Liver (tissue), 3 donors: ENCODE measurements around the gene INPP5A.

Experiments
- EGR1 ChIP-seq, 2 donors: IDR thresholded peaks; 2 replicates each; pipeline ENCODE4 v1.6.1; 2016 to 2018; ENCODE audit warnings: antibody characterized with exemption in 2 of 2, low read depth in 2 of 2
- FOXA1 ChIP-seq: IDR thresholded peaks from 2 replicates; pipeline ENCODE4 v1.6.1; 2016; ENCODE audit warnings: antibody characterized with exemption
- RAD21 ChIP-seq, 2 donors: IDR thresholded peaks; 2 replicates each; pipeline ENCODE4 v1.6.1; 2016; ENCODE audit warnings: antibody characterized with exemption in 2 of 2, mild to moderate bottlenecking in 2 of 2
- SP1 ChIP-seq: IDR thresholded peaks from 2 replicates; pipeline ENCODE4 v1.6.1; 2018; ENCODE audit warnings: antibody characterized with exemption, mild to moderate bottlenecking
- TF ChIP-seq, protein P1 (sequence below): fragments of 150-350 bp; IDR thresholded peaks from 2 replicates; pipeline ENCODE4 v1.5.1; 2017; ENCODE audit warnings: improper control_type of control experiment, low read depth, low read length; ENCODE audit not compliant: missing input control
- TF ChIP-seq, protein P2 (sequence below): IDR thresholded peaks from 2 replicates; pipeline ENCODE4 v1.6.1; 2016; ENCODE audit warnings: antibody characterized with exemption
- TF ChIP-seq, protein P3 (sequence below): IDR thresholded peaks from 2 replicates; pipeline ENCODE4 v1.6.1; 2016; ENCODE audit warnings: antibody characterized with exemption, mild to moderate bottlenecking
- donor health status: healthy.
- donor health status: healthy.

DNA sequence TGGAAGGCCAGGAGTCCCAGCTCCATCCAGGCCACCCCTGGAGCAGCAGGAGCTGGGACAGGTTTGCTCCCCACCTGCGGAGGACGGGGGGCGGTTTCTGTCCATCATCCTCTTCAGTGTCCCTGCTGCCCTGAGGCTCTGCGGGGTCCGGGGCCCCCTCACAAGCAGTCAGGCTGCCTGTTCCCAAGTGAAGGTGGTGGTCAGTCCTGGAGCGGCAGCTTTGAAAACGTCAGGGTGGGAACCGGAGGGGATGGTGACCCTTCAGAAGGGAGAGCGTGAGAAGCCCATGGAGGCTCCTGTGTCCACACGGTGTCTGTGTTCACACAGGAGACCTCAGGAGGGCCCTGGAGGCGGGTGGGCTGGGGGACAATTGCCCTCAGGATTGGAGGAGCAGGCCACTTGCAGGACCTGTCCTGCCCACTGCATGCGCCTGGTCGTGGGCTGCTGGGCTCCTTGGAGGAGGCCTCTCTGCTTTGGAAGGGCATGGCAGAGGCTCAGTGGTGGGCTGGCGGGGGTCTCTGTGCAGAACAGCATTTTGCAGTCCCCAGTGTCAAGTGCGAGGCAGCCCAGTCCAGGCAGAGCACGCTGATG is 49.3 kb upstream of the INPP5A start:
- TF ChIP-seq EGR1 (IDR thresholded peaks at IDR 0.05; ENCODE audit: low read depth in 2 of 2) (no peak), RAD21 (IDR thresholded peaks at IDR 0.05) (no peak), SP1 (no peak), FOXA1 (no peak)
- TF ChIP-seq, protein P1, sequence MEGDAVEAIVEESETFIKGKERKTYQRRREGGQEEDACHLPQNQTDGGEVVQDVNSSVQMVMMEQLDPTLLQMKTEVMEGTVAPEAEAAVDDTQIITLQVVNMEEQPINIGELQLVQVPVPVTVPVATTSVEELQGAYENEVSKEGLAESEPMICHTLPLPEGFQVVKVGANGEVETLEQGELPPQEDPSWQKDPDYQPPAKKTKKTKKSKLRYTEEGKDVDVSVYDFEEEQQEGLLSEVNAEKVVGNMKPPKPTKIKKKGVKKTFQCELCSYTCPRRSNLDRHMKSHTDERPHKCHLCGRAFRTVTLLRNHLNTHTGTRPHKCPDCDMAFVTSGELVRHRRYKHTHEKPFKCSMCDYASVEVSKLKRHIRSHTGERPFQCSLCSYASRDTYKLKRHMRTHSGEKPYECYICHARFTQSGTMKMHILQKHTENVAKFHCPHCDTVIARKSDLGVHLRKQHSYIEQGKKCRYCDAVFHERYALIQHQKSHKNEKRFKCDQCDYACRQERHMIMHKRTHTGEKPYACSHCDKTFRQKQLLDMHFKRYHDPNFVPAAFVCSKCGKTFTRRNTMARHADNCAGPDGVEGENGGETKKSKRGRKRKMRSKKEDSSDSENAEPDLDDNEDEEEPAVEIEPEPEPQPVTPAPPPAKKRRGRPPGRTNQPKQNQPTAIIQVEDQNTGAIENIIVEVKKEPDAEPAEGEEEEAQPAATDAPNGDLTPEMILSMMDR, result no peak
- TF ChIP-seq, protein P2, sequence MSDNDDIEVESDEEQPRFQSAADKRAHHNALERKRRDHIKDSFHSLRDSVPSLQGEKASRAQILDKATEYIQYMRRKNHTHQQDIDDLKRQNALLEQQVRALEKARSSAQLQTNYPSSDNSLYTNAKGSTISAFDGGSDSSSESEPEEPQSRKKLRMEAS, result no peak
- TF ChIP-seq, protein P3, sequence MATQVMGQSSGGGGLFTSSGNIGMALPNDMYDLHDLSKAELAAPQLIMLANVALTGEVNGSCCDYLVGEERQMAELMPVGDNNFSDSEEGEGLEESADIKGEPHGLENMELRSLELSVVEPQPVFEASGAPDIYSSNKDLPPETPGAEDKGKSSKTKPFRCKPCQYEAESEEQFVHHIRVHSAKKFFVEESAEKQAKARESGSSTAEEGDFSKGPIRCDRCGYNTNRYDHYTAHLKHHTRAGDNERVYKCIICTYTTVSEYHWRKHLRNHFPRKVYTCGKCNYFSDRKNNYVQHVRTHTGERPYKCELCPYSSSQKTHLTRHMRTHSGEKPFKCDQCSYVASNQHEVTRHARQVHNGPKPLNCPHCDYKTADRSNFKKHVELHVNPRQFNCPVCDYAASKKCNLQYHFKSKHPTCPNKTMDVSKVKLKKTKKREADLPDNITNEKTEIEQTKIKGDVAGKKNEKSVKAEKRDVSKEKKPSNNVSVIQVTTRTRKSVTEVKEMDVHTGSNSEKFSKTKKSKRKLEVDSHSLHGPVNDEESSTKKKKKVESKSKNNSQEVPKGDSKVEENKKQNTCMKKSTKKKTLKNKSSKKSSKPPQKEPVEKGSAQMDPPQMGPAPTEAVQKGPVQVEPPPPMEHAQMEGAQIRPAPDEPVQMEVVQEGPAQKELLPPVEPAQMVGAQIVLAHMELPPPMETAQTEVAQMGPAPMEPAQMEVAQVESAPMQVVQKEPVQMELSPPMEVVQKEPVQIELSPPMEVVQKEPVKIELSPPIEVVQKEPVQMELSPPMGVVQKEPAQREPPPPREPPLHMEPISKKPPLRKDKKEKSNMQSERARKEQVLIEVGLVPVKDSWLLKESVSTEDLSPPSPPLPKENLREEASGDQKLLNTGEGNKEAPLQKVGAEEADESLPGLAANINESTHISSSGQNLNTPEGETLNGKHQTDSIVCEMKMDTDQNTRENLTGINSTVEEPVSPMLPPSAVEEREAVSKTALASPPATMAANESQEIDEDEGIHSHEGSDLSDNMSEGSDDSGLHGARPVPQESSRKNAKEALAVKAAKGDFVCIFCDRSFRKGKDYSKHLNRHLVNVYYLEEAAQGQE, result no peak
